Skeletal muscle satellite cell (primary cell): ENCODE measurements around the gene COL23A1.
"Not testable (repeated sequence)": the region's sequence is repeated elsewhere in the genome, so short reads cannot be mapped to it uniquely, and the experiment has no call there.

Experiments used
- H3K27me3 ChIP-seq: 2 replicates; pipeline ENCODE4 v1.7.0; 2013; ENCODE audit warnings: low read length; ENCODE audit not compliant: control insufficient read depth, insufficient read depth
- H3K36me3 ChIP-seq: 2 replicates; pipeline ENCODE4 v1.7.0; 2013; ENCODE audit warnings: mild to moderate bottlenecking, control low read depth, low read length; ENCODE audit not compliant: insufficient read depth
- H3K4me1 ChIP-seq: 2 replicates; pipeline ENCODE4 v1.7.0; 2013; ENCODE audit warnings: low read length; ENCODE audit not compliant: control insufficient read depth, insufficient read depth
- H3K4me2 ChIP-seq: 2 replicates; pipeline ENCODE4 v1.7.0; 2013; ENCODE audit warnings: mild to moderate bottlenecking, low read length
- H3K4me3 ChIP-seq: 2 replicates; pipeline ENCODE4 v1.7.0; 2013; ENCODE audit warnings: low read length
- H3K9ac ChIP-seq: 2 replicates; pipeline ENCODE4 v1.7.0; 2013; ENCODE audit warnings: mild to moderate bottlenecking, low read depth, low read length, moderate library complexity
- H3K9me3 ChIP-seq: replicated peaks from 2 replicates; pipeline ENCODE4 v1.7.0; 2013; ENCODE audit warnings: mild to moderate bottlenecking, control low read depth, low read length

The COL23A1 gene

DNA sequence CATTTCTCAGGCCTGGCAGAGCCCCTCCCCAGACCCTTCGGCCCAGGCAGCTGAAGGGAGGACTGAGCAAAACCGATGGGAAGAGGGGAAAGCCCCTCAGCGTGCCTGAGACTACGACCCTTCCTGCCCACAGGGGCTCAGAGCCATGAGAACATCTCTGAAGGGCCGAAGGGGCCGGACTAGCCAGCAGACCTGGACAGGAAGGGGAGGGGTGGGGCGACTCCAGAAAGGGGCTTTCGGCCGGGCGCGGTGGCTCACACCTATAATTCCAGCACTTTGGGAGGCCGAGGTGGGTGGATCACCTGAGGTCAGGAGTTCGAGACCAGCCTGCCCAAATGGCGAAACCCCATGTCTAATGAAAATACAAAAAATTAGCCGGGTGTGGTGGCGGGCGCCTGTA lies 271.8 kb downstream of the COL23A1 start:
- no peaks in the 10 kb centered on the region for H3K36me3 ChIP-seq
- no peaks in the 10 kb centered on the region for H3K4me1 ChIP-seq
- H3K4me3 ChIP-seq: no peak overlapping the region

DNA sequence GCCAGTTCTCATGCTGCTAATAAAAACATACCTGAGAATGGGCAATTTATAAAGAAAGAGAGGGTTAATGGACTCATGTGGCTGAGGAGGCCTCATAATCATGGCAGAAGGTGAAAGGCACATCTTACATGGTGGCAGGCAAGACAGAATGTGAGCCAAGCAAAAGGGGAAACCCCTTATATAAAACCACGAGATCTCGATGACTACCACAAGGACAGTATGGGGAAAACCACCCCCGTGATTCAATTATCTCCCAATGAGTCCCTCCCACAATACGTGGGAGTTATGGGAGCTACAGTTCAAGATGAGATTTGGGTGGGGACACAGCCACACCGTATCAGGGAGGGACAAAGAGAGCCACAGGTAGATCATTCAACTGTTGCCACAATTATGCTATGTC lies 272.5 kb downstream of the COL23A1 start:
- not testable (repeated sequence) for H3K4me2 ChIP-seq, H3K36me3 ChIP-seq, H3K27me3 ChIP-seq, H3K9ac ChIP-seq, H3K4me1 ChIP-seq, H3K9me3 ChIP-seq, H3K4me3 ChIP-seq

More for the DNA sequence above, 271.8 kb downstream of the COL23A1 start:
- Histone ChIP-seq H3K9me3 (no peaks in the 10 kb centered on the region), H3K9ac (no peak overlapping the region), H3K27me3 (no peaks in the 10 kb centered on the region), H3K4me2 (no peak overlapping the region)

DNA sequence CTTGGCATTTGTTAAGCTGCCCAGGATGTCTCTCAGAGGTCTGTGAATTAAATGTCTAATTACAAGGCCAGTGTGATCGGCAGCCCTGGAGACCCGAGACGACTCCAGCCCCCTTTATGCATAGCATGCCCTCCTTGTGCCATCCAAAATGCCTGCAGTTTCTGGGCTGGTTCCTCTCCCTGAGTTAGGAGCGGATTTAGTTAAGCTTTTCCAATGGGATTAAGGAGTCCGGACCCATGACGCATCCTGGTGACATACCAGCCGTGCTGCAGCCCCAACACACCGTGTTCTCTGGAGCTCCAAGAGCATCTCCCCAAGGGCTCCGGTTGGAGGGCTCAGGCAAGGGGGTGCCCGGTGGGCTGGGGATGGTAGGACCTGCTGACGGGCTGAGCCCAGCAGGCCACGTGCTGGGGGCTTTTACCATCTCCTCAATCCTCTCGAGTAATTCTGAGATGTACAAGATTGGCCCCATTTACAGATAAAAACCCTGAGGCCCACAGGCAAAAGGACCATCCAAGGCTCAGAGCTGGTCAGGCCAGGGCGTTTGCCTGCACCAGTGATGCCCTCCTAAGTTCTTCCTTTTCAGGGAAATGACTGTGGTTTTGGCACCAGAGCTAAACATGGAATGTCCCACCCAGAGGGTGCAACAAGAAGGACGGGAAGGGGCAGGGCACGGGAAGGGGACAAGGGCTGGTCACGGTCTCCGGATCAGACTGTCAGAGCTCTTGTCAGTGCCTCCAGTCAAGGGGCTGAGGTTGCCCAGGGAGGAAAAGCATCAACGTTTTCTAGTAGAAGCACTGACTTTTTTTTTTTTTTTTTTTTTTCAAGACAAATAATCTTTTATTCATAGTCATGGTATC lies 275.0 kb downstream of the COL23A1 start:
- Histone ChIP-seq H3K9me3 (peaks cover 10% of the 10 kb centered on the region), H3K4me1 (no peaks in the 10 kb centered on the region), H3K27me3 (no peaks in the 10 kb centered on the region), H3K9ac (no peak overlapping the region), H3K4me2 (no peak overlapping the region), H3K36me3 (no peaks in the 10 kb centered on the region), H3K4me3 (no peak overlapping the region)

DNA sequence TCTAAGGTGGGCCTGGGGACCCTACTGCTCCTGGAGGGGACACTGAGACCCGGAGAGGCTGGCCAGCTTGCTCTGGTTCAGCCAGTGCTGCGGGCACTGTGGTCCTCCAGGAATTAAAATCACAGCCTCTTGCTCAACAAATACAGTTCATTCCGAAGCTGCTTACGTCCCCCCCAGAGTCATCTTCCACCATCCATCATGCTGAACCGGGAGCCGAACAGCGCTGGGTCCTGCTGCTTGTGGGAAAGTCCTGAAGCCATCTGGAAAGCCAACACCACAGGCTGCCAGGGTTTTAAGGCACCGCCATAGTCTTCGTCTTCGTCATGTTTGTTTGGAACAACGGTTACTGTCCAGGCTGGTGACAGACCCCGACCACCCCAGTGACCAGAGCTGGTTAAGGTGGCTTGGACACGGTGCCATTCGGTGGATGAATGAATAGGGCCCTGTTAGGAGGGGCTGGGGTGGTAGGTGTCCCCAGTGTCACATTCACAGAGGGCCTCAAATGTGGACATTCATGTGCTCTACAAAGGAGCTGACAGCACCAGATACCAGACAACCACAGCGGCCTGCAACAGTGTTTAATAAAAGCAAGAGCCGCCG lies 276.0 kb downstream of the COL23A1 start:
- H3K9ac ChIP-seq: no peak overlapping the region
- H3K4me3 ChIP-seq: no peak overlapping the region
- H3K4me2 ChIP-seq: no peak overlapping the region
- no peaks in the 10 kb centered on the region for H3K36me3 ChIP-seq
- H3K9me3 ChIP-seq: peaks cover 10% of the 10 kb centered on the region
- H3K4me1 ChIP-seq: no peaks in the 10 kb centered on the region
- H3K27me3 ChIP-seq: no peaks in the 10 kb centered on the region

DNA sequence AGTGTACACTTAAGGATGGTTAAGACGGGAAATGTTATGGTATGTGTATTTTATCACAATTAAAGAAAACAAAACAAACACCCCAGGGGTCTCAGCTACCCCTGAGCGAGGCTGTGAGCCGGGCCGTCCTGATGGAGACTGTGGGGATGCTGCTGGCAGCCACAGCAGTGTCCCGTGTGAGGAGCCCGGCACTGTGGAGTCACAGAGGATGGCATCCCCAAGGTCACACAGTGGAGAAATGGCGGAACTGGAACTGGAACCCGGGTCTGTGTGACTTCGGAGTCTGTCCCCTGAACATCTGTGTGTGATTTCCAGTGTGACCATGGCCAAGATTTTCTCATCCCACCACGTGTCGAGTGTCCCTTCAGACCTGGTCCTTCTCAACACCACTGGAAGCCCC lies 276.9 kb downstream of the COL23A1 start:
- Histone ChIP-seq H3K9ac (no peak overlapping the region), H3K9me3 (peaks cover 10% of the 10 kb centered on the region), H3K4me2 (no peak overlapping the region), H3K27me3 (no peaks in the 10 kb centered on the region), H3K4me1 (no peaks in the 10 kb centered on the region), H3K36me3 (no peaks in the 10 kb centered on the region), H3K4me3 (no peak overlapping the region)

DNA sequence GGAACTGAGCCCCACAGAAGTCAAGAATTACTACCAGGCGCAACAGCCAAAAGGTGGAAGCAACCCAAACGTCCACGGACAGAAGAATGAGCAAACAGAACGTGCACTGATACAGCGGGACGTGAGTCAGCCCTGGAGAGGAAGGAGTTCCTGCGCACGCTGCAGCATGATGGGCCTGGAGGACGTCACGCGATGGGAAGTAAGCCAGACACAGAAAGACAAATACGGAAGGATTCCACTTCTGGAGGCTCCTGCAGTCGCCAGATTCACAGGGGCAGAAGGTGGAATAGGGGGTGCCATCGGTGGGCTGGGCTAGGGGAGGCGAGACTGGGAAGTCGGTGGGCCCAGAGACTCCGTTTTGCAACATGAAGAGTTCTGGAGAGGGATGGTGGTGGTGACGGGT lies 277.3 kb downstream of the COL23A1 start:
- Histone ChIP-seq H3K4me1 (no peaks in the 10 kb centered on the region), H3K36me3 (no peaks in the 10 kb centered on the region), H3K4me2 (no peak overlapping the region), H3K4me3 (no peak overlapping the region), H3K9ac (no peak overlapping the region), H3K27me3 (no peaks in the 10 kb centered on the region), H3K9me3 (peaks cover 10% of the 10 kb centered on the region)

GRCh38 chr5:178310130-178310865 lies 279.9 kb downstream of the COL23A1 start:
- Histone ChIP-seq H3K27me3 (no peaks in the 10 kb centered on the region), H3K9ac (no peak overlapping the region), H3K9me3 (peaks cover 10% of the 10 kb centered on the region), H3K4me2 (no peak overlapping the region), H3K4me3 (no peak overlapping the region), H3K4me1 (no peaks in the 10 kb centered on the region), H3K36me3 (no peaks in the 10 kb centered on the region)

GRCh38 chr5:178309271-178310013 lies 280.8 kb downstream of the COL23A1 start:
- no peaks in the 10 kb centered on the region for H3K27me3 ChIP-seq

GRCh38 chr5:178308541-178309092 lies 281.6 kb downstream of the COL23A1 start:
- Histone ChIP-seq H3K27me3 (no peaks in the 10 kb centered on the region), H3K4me2 (no peak overlapping the region), H3K4me3 (no peak overlapping the region), H3K9ac (no peak overlapping the region), H3K9me3 (peaks cover 10% of the 10 kb centered on the region), H3K36me3 (no peaks in the 10 kb centered on the region), H3K4me1 (no peaks in the 10 kb centered on the region)

More at GRCh38 chr5:178309271-178310013, 280.8 kb downstream of the COL23A1 start:
- H3K4me1 ChIP-seq: no peaks in the 10 kb centered on the region
- no peak overlapping the region for H3K9ac ChIP-seq
- H3K4me3 ChIP-seq: no peak overlapping the region
- no peaks in the 10 kb centered on the region for H3K36me3 ChIP-seq
- no peak overlapping the region for H3K4me2 ChIP-seq
- H3K9me3 ChIP-seq: peaks cover 10% of the 10 kb centered on the region

DNA sequence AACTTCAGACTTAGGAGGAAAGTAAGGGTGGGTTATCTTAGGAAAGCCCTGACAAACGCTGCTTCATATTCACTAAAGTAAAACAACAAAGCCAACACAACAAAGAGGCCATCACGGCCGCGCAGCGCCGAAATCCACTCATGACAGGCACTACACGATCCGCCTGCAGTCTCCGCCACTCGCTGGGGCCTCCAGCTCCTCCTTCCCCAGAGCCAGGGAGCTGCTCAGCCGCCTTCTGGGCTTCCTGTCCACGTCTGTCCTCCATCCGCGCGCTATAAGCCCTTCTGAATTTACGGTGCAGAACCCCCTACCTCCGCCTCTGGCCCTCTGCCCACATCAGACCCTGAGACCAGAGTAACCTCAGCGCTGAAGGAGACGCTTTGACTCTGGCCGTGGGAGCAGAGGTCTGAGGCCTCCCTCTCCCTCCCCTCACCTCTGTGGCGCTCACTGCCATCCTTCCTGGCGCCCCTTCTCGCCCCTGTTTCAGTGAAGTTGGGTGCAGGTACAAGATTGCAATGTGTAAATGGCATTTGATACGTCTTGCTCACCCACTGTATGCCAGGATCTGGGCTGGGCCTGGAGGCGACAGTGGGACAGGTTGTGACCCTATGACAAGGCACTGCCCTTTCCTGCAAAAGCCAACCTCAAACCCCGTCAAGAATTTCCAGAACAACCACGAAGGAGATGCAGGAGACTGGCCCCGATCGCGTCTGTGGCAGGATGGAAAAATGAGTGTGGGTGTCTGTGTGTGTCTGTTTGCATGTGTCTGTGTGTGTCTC lies 282.7 kb downstream of the COL23A1 start:
- peaks cover 6% of the 10 kb centered on the region for H3K9me3 ChIP-seq
- H3K27me3 ChIP-seq: no peaks in the 10 kb centered on the region
- no peak overlapping the region for H3K4me3 ChIP-seq
- no peaks in the 10 kb centered on the region for H3K36me3 ChIP-seq
- H3K9ac ChIP-seq: no peak overlapping the region
- no peak overlapping the region for H3K4me2 ChIP-seq
- H3K4me1 ChIP-seq: no peaks in the 10 kb centered on the region
